Glutamatergic neuron (in vitro differentiated cells): ENCODE results near the gene POLK. TPM values are rescaled to one million over a fixed set of nuclear protein-coding genes. Genes with fewer than 3 reads are reported as not detected.
"Not testable (repeated sequence)": the region's sequence is repeated elsewhere in the genome, so short reads cannot be mapped to it uniquely, and the experiment has no call there.

Experiments
- DNase-seq: peaks from one replicate; pipeline ENCODE4 v3.0.0; 2022
- H3K27ac Mint-ChIP-seq: one replicate; pipeline ENCODE4 v1.8.0; 2020; ENCODE audit warnings: mild to moderate bottlenecking, mixed read lengths, inconsistent platforms; ENCODE audit not compliant: unreplicated experiment
- H3K27me3 Mint-ChIP-seq: one replicate; pipeline ENCODE4 v1.8.0; 2020; ENCODE audit warnings: mild to moderate bottlenecking, moderate library complexity, mixed read lengths, inconsistent platforms; ENCODE audit not compliant: unreplicated experiment
- H3K36me3 Mint-ChIP-seq: one replicate; pipeline ENCODE4 v1.8.0; 2020; ENCODE audit warnings: mild to moderate bottlenecking, mixed read lengths, inconsistent platforms; ENCODE audit not compliant: unreplicated experiment
- H3K4me1 Mint-ChIP-seq: one replicate; pipeline ENCODE4 v1.8.0; 2020; ENCODE audit warnings: mild to moderate bottlenecking, low read depth, mixed read lengths, inconsistent platforms; ENCODE audit not compliant: unreplicated experiment
- H3K4me3 Mint-ChIP-seq: one replicate; pipeline ENCODE4 v1.8.0; 2020; ENCODE audit warnings: mild to moderate bottlenecking, mixed read lengths, inconsistent platforms; ENCODE audit not compliant: unreplicated experiment
- H3K9me3 Mint-ChIP-seq: one replicate; pipeline ENCODE4 v1.8.0; 2020; ENCODE audit warnings: mild to moderate bottlenecking, moderate library complexity, mixed read lengths, inconsistent platforms; ENCODE audit not compliant: unreplicated experiment
- CTCF ChIP-seq: fragments of 200-600 bp; sonication (generic); IDR thresholded peaks from one replicate; pipeline ENCODE4 v1.5.0; 2021; ENCODE audit not compliant: partially characterized antibody, unreplicated experiment
- total RNA-seq: library from RNA; stranded (reverse); fragmentation: NEBNext Ultra II Directional; extraction: Animal tissue kit (Norgen Biotek cat#: 25700); gene quantifications from one replicate; pipeline ENCODE4 v1.2.1, GENCODE V29; 2021; ENCODE audit not compliant: unreplicated experiment

POLK gene
- total RNA-seq, 1 donor from 2014 or later, result 28.9 TPM

- H3K4me1 Mint-ChIP-seq, result no peaks in the 10 kb centered on the region
- no peak overlapping the region for H3K27ac Mint-ChIP-seq
- no peak for DNase-seq
- no peak for TF ChIP-seq CTCF
- H3K36me3 Mint-ChIP-seq, result no peaks in the 10 kb centered on the region
- no peaks in the 10 kb centered on the region for H3K9me3 Mint-ChIP-seq
- H3K27me3 Mint-ChIP-seq, result no peaks in the 10 kb centered on the region
- no peak overlapping the region for H3K4me3 Mint-ChIP-seq
These were observed 59.9 kb downstream of the POLK start for GRCh38 chr5:75571547-75571946.

GRCh38 chr5:75574791-75575190 lies 63.1 kb downstream of the POLK start:
- H3K36me3 Mint-ChIP-seq, result no peaks in the 10 kb centered on the region
- no peak for DNase-seq
- no peaks in the 10 kb centered on the region for H3K27me3 Mint-ChIP-seq
- TF ChIP-seq CTCF, result no peak
- H3K27ac Mint-ChIP-seq, result no peak overlapping the region
- H3K4me3 Mint-ChIP-seq, result no peak overlapping the region
- no peaks in the 10 kb centered on the region for H3K4me1 Mint-ChIP-seq
- H3K9me3 Mint-ChIP-seq, result no peaks in the 10 kb centered on the region

- DNase-seq, H3K27ac Mint-ChIP-seq, H3K36me3 Mint-ChIP-seq, H3K27me3 Mint-ChIP-seq, H3K9me3 Mint-ChIP-seq, H3K4me3 Mint-ChIP-seq, H3K4me1 Mint-ChIP-seq: not testable (repeated sequence)
These were observed 66.6 kb downstream of the POLK start for GRCh38 chr5:75578280-75578679.

GRCh38 chr5:75584641-75585040 lies 73.0 kb downstream of the POLK start:
- no peaks in the 10 kb centered on the region for H3K9me3 Mint-ChIP-seq
- H3K4me3 Mint-ChIP-seq, result no peak overlapping the region
- TF ChIP-seq CTCF, result no peak
- no peak overlapping the region for H3K27ac Mint-ChIP-seq
- no peaks in the 10 kb centered on the region for H3K36me3 Mint-ChIP-seq
- no peaks in the 10 kb centered on the region for H3K27me3 Mint-ChIP-seq
- DNase-seq, result no peak
- no peaks in the 10 kb centered on the region for H3K4me1 Mint-ChIP-seq

DNA sequence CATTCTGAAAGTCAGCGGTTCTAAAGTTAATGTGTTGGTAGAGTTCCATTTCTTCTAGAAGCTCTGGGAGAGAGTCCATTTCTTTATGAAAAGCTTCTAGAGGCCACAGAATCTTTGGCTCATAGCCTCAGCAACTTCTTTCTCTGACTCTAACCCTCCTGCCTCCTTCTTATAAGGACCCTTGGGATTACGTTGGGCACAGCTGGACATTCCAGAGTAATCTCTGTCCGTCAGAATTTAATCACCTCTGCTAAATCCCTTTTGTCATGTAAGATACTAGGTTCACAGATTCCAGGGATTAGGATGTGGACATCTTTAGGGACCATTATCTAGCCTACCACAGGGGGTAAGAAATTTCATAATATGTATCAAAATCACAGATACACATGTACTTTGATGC lies 77.0 kb downstream of the POLK start:
- H3K4me3 Mint-ChIP-seq, result no peak overlapping the region
- no peaks in the 10 kb centered on the region for H3K27me3 Mint-ChIP-seq
- TF ChIP-seq CTCF, result no peak
- H3K9me3 Mint-ChIP-seq, result no peaks in the 10 kb centered on the region
- DNase-seq, result no peak
- no peaks in the 10 kb centered on the region for H3K4me1 Mint-ChIP-seq
- no peak overlapping the region for H3K27ac Mint-ChIP-seq
- no peaks in the 10 kb centered on the region for H3K36me3 Mint-ChIP-seq

- H3K4me3 Mint-ChIP-seq, result no peak overlapping the region
- H3K36me3 Mint-ChIP-seq, result no peaks in the 10 kb centered on the region
- peaks cover 19% of the 10 kb centered on the region for H3K4me1 Mint-ChIP-seq
- no peak for DNase-seq
- no peaks in the 10 kb centered on the region for H3K27me3 Mint-ChIP-seq
- TF ChIP-seq CTCF, result no peak
- H3K27ac Mint-ChIP-seq, result no peak overlapping the region
- peaks cover under 1% of the 10 kb centered on the region for H3K9me3 Mint-ChIP-seq
These were observed 88.8 kb downstream of the POLK start for GRCh38 chr5:75600535-75600934.
